GM18907 (cell line): Measurements from ENCODE around the gene KRT76.

Experiments used
- ATAC-seq: cut with Tn5 transposase; IDR thresholded peaks from one replicate; pipeline ENCODE4 v1.9.1; 2021; ENCODE audit warnings: mild to moderate bottlenecking, moderate library complexity; ENCODE audit not compliant: unreplicated experiment

Gene KRT76

DNA sequence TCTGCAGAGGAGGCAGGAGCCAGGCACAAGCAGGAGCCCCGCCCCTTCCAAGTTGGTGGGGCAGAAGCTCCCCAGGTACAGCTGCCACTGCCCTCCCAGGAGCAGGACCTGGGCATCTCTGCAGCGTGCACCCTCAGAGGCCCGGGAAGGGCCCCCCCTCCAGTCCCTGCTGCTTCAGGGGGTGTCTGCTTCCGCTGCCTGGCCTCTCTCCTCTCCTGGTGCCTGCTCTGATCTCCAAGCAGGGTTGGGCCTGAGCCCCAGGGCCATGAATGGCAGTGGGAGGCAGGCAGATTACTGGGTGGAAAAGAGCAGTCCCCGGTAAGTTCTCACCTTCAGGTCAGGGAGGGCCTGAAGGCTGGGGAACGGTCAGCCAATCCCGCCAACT lies 35.0 kb downstream of the KRT76 start:
- ATAC-seq, result no peak

DNA sequence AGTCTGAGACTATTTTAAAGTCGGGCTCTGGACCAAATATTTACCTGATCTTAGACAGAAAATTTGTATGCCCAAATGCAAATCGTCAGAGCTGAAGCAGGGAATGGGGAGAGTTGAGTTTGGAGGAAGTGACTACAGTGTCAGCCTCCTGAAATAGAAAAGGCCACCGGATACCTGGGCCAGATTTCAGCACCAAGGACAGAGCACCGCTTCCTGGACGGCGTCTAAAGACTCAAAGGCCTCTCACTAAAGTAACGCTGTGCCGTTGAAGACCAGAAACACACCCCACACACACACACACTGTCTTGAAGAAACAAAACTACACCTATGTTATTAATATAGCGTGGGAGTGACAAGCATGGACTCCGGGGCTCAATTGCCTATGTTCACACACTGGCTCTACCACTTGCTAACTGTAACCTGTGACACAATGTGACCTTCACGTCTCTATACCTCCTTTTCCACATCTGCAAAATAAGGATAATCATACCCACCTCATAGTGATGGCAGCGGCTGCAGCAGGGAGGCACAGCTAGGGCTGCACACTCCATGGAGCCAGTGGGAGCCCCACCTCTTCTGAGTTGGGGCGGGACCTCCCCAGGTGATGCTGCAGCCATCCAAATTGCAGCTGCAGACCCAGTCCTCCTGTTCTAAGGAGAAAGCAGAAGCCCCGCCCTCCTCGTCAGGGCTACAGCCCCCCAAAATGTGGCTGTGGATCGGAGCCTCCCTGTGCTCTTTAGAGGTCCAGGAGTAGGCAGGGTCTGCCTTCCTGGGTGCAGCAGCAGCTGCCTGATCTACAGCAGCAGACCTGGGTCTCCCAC lies 35.6 kb downstream of the KRT76 start:
- ATAC-seq, result no peak

DNA sequence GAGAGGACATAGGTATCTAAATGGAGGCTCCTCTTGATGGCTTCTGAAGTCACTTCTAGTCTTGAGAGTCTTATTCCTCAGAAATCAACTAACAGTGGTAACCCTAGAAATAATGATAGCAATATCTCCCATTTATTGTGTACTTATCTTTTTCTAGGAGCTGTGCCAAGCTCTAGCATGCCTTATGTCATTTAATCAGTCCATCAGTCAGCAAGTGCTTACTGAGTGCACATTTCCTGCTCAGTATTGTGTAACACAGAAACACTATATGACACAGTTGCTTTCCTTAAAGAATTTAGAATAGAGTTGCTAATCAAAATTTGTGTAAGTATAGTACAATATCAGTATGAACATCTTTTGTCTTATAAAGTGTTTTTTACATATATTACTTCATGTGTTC lies 36.6 kb downstream of the KRT76 start:
- ATAC-seq, result no peak

DNA sequence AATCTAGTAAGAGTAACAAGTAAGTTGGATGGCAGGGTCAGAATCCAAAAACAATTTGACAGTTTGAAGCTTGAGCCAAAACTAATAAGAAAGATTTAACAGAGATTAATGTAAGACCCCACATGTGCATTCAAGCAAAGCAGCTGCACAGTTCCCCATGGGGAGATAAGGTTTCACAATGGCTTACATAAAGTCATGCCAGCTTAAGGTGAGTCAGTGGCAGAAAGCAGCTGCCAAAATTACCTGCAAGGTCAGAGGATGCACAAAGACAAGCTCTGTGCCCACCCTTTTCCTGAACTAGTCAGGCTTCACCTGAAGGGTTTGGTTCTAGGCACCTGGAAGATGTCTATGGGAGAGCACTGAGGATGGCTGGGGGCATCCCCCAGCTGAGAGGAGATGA lies 37.2 kb downstream of the KRT76 start:
- no peak for ATAC-seq

DNA sequence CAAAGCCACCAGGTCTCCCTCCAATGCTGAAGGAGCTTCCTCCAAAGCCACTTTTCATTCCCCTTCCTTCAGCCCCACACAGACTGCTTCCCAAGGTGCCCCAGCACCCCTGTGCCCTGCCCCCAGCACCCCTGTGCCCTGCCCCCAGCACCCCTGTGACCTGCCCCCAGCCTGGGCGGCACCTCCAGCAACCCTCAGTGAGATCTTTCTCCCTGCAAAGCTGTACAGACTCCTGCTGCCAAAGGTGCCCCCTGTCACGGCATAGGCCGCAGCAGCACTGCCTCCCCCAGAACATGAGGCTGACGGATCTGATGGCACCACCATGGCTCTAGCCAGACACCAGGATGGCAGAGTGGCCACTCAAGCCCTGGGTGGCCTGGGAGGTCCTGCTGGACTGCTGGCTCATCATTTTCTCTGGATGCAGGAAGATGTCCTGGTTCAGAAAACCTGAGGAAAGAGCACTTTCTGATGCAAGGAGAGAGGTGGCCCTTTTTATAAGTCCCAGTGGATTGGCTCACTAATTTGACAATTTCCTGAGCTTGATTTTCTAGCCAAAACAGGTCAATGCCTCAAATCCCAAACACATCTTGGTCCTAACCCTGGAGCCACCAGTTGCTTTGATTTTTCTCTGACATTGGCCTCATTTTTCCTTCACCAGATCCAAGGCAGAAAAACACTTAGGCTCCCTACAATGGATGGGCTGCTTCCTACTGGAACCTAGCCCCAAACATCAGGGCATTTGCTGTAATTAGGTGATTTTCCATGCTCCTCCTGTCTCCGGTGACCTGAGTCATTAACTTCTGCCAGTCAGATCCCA lies 41.1 kb downstream of the KRT76 start:
- no peak for ATAC-seq

DNA sequence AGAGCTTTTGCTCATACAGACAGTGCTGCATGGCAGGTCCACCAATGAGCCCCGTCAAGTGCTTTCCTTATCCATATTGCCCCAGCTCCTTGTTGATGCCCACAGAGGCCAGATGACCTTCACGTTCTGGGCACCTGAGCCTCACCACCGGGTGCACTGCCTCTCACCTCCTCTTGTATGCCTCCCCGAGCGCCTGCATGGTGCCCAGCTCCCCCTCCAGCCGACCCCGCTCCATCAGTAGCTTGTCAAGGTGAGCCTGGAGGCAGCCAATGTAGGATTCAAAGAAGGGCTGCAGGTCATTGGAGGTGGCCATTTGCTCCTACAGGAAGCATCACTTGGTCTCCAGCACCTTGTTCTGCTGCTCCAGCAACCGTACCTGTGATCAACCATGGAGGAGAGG lies 42.0 kb downstream of the KRT76 start:
- no peak for ATAC-seq

DNA sequence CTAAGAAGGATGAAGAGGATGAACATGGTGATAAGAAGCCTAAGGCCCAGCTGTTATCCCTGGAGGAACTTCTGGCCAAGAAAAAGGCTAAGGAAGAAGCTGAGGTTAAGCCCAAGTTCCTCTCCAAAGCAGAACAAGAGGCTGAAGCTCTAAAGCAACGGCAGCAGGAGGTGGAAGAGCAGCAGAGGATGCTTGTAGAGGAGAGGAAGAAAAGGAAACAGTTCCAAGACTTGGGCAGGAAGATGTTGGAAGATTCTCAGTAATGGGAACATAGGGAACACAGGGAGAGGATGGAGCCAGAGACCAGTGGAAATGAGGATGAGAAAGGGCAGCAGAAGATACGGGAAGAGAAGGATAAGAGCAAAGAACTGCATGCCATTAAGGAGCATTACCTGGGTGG lies 46.4 kb downstream of the KRT76 start:
- ATAC-seq, result no peak

DNA sequence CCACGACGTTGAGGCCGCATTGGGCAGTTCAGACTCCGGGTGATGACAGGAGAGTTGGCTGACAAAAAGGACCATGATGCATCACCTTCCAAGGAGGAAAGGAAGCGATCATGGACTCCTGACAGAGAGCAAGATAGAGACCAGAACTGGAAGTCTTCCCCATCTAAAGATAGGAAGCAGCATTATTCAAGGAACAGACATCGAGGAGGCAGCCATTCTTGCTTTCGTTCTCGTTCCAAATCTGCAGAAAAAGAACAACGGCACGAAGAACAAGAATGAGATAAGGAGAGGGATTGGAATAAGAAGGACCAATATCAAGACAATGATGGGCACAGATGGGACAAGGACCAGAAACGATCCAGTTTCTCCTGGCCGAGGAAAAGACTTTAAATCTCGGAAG lies 46.8 kb downstream of the KRT76 start:
- no peak for ATAC-seq

DNA sequence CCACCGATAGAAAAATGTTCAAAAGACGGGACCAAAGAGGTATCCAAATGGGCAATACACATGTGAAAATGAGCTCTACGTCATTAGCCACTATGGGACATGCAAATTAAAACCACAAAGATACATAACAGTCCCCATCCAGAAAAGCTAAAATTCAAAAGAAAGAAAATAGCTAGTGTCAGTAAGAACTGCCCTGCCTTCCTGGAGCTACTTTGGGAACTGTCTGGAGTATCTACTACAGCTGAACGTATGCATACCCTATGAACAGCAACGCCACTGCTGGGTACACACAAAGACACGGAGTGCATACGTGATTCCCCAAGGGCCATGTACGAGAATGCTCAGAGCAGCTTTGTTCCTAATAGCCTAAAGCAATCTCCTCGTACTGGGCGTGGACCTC lies 48.0 kb downstream of the KRT76 start:
- no peak for ATAC-seq

DNA sequence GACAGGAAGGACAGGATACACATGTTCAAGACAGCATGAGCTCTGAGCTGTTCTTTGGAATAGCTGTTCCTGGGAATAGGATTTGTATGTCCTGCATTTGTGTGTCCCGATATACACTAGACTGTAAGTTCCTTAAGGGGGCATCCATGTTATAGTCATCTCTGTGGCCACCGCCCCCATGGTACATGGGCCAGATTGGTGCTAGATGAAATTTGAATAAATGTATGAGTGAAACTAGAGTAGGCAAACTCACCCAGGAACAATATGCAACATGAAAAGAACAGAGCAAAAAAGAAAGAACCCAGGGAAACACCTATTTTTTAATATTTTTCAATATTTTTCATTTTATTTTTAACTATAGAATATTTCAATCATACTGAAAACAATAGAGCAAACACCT lies 48.8 kb downstream of the KRT76 start:
- no peak for ATAC-seq

DNA sequence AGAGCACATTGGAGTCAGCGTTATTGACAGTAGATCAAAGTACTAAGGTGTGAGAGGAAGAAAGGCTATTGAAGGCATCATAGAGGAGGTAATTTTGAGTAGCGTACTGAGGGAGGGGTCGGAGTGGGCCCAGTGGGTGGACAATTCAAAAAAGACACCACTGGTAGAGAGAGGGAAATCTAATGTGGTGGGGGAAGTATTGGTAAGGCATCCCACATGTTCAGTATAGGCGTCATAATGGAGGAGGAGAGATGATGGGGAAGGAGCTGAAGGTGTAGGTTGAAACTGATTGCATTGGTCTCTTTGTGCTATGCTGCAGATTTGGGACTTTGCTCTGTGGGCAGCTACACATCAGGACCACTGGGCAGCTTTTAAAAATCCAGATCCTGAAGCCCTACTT lies 50.1 kb downstream of the KRT76 start:
- ATAC-seq, result no peak

DNA sequence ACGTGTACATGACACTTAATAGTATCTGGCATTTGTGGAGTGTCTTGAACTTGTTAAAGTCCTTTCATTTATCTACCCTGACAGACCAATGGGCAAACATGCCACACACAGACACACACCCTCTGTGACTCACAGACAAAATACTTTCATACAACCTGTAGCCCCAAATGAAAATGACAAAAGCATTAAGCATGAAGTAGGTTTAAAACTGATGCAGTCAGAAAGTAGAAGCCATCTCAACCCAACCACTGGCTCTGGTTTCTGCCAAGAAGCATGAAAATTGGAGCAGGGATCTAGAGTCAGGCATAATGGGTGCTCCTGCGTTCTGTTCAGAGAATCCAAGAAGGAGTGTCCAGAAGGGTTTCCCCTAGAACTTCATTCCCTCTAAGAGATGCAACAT lies 50.7 kb downstream of the KRT76 start:
- no peak for ATAC-seq

DNA sequence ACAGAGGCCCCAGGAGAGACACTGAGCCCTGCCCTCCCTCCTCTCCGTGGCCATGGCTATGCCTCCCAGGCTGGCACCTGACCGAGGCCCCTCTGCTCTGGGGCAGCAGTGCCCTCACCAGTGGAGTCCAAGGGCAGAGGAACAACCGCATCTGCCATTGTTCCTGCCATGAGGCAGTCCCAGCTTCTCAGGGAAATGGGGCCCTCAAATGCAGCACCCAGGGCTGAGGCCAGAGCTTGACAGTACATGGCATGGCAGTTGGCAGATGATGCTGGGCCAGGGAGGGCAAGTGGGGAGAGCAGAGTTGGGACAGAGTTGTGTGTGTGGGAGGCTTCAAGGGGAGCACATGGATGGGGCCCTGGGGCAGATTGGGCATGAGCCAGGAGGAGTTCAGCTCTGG lies 52.8 kb downstream of the KRT76 start:
- no peak for ATAC-seq

DNA sequence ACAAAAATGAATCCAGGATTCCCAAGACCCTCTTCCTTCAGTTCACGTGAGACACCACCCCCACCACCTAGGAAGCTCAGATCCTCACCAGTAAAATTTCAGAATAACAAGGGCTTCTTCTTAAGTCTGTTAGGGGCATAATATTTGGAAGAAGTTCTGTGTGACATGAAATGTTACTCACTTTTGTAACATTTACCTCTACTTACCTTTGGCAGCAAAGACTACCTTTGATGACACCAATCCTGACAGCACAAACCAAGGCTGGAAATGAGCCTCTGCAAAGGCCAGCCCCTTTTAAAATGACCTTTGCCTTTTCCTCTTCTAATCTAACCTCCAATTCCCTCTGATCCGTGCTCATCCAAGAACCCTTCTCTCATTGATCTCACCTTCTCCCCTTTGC lies 54.5 kb downstream of the KRT76 start:
- ATAC-seq, result no peak

DNA sequence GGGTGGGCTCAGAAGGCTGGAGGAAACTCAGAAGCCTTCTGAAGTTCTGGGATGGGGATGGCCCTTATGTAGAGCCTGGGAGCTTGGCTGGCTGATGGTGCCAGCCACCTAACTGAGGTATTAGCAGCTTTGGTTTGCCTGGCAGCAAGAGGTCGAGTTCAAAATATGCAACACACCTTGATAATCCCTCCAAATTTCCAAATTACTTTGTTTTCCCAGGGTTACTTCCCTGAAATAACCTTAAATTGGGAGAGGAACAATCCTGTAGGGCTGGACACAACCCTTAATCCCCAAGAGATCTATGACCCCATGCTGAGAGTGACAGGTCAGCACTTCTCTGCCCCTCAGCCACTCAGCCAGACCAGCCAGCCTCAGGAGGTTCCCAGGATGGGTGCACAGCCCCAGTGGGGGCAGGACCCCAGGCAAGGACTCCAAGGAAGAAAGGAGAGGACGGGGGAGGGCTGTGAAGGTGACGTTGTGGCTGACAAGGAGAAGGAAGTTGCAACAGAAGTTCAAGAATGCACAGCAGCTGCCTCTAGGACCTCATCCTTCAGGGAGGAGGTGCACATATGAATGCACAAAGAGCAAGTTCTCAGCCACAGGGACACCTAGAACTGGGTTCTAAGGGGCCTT lies 55.2 kb downstream of the KRT76 start:
- ATAC-seq, result no peak

DNA sequence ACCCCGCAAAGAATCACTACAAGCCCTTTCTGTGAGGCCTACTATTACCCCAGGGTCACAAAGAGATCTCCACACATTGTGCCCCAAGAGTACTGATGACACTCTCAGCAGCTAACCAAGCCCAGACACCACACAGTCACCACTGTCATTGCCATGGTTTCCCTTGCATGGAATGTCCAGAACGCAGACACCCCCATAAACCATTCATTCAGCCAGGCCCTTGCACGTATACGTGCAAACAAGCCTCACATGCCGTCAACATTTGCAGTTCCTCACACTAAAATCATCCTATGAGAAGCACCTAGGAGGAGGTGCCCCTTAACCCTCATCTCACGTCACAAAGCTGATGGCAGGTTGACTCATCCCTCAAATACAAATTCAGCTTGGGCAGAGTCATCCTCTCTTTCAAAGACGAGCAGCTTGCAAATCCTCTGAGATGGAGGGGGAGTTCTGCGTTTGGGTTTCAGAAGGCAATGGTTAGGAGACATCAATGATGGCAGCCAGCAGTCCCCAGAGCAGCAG lies 56.7 kb downstream of the KRT76 start:
- no peak for ATAC-seq
